IMR-90 (cell line): ENCODE measurements around the gene CRYBA2. TPM values are rescaled to one million over a fixed set of nuclear protein-coding genes. Genes with fewer than 3 reads are reported as not detected.

Experiments
- ATAC-seq: fragments of 200-7000 bp; cut with Tn5 transposase; 2 replicates; pipeline ENCODE4 v1.9.1; 2020; ENCODE audit warnings: low read depth, mild to moderate bottlenecking, moderate library complexity
- BruUV-seq: library from RNA; stranded (reverse); fragments of 400-500 nt; replicated peaks from 2 replicates; lab custom pipeline; 2021; lab: Mats Ljungman, UMichigan
- CTCF ChIA-PET: fragments of 300-600 bp; formaldehyde crosslinking; extraction: SDS; loops from one replicate; lab custom pipeline; 2021; ENCODE audit warnings: antibody characterized with exemption; lab: Yijun Ruan, JAX
- POLR2A ChIA-PET: fragments of 300-600 bp; sonication (Branson Sonifier 250); formaldehyde crosslinking; loops from one replicate; lab custom pipeline; 2022; ENCODE audit warnings: antibody characterized with exemption; ENCODE audit not compliant: unreplicated experiment; lab: Charles Lee
- DNase-seq: peaks from one replicate; pipeline ENCODE4 v3.0.0; 2013
- H2AFZ ChIP-seq: replicated peaks from 2 replicates; pipeline ENCODE3; 2013; ENCODE audit warnings: low read length, mild to moderate bottlenecking; ENCODE audit not compliant: poor library complexity
- H2AK5ac ChIP-seq: 2 replicates; pipeline ENCODE4 v1.6.1; 2013; ENCODE audit warnings: low read depth, low read length, inconsistent platforms
- H2AK9ac ChIP-seq: replicated peaks from 2 replicates; pipeline ENCODE3; 2013; ENCODE audit warnings: mild to moderate bottlenecking, low read depth, low read length, moderate library complexity; ENCODE audit not compliant: poor library complexity
- H2BK120ac ChIP-seq: 2 replicates; pipeline ENCODE4 v1.6.1; 2013; ENCODE audit warnings: low read depth, low read length, inconsistent platforms
- H2BK15ac ChIP-seq: 3 replicates; pipeline ENCODE4 v1.6.1; 2013; ENCODE audit warnings: low read depth, low read length, inconsistent platforms
- H2BK20ac ChIP-seq: 2 replicates; pipeline ENCODE4 v1.6.1; 2013; ENCODE audit warnings: low read depth, mild to moderate bottlenecking, inconsistent platforms, low read length, moderate library complexity
- H2BK5ac ChIP-seq: 2 replicates; pipeline ENCODE4 v1.6.1; 2013; ENCODE audit warnings: mild to moderate bottlenecking, low read depth, low read length, inconsistent platforms; ENCODE audit not compliant: poor library complexity, severe bottlenecking
- H3K14ac ChIP-seq: replicated peaks from 2 replicates; pipeline ENCODE4 v1.6.1; 2013; ENCODE audit warnings: low read depth, low read length, inconsistent platforms
- H3K18ac ChIP-seq: 2 replicates; pipeline ENCODE4 v1.6.1; 2013; ENCODE audit warnings: low read depth, low read length, control low read depth
- H3K23ac ChIP-seq: 2 replicates; pipeline ENCODE4 v1.6.1; 2013; ENCODE audit warnings: low read depth, low read length, inconsistent platforms
- H3K27ac ChIP-seq: 2 replicates; pipeline ENCODE4 v1.5.1; 2013; ENCODE audit warnings: mild to moderate bottlenecking, control low read depth, low read length; ENCODE audit not compliant: insufficient read depth
- H3K27me3 ChIP-seq: 2 replicates; pipeline ENCODE4 v1.6.1; 2013; ENCODE audit warnings: low read length; ENCODE audit not compliant: control insufficient read depth, insufficient read depth
- H3K36me3 ChIP-seq: 2 replicates; pipeline ENCODE4 v1.6.1; 2013; ENCODE audit warnings: low read length, mixed read lengths; ENCODE audit not compliant: control insufficient read depth, insufficient read depth
- H3K4ac ChIP-seq: 2 replicates; pipeline ENCODE4 v1.6.1; 2013; ENCODE audit warnings: low read depth, low read length, inconsistent platforms
- H3K4me1 ChIP-seq: 2 replicates; pipeline ENCODE4 v1.6.1; 2013; ENCODE audit warnings: low read length, mixed read lengths; ENCODE audit not compliant: control insufficient read depth, insufficient read depth
- H3K4me2 ChIP-seq: 2 replicates; pipeline ENCODE4 v1.6.1; 2013; ENCODE audit warnings: low read depth, mild to moderate bottlenecking, control low read depth, low read length, moderate library complexity
- H3K4me3 ChIP-seq: 2 replicates; pipeline ENCODE4 v1.5.1; 2013; ENCODE audit warnings: low read depth, mild to moderate bottlenecking, control low read depth, low read length, moderate library complexity; ENCODE audit not compliant: insufficient read depth
- H3K56ac ChIP-seq: 2 replicates; pipeline ENCODE4 v1.6.1; 2013; ENCODE audit warnings: low read length, inconsistent platforms; ENCODE audit not compliant: insufficient read depth; ENCODE audit errors: extremely low read depth
- H3K79me1 ChIP-seq, 2 experiments: 2 replicates each; pipeline ENCODE4 v1.6.1; 2013; ENCODE audit warnings: low read length in 2 of 2, inconsistent platforms in 1 of 2, low read depth in 1 of 2
- H3K9ac ChIP-seq: 2 replicates; pipeline ENCODE4 v1.6.1; 2013; ENCODE audit warnings: low read depth, low read length, control low read depth
- H3K9me1 ChIP-seq: 2 replicates; pipeline ENCODE4 v1.6.1; 2013; ENCODE audit warnings: low read length, inconsistent platforms; ENCODE audit not compliant: insufficient read depth
- H3K9me3 ChIP-seq: 2 replicates; pipeline ENCODE4 v1.6.1; 2013; ENCODE audit warnings: low read length; ENCODE audit not compliant: control insufficient read depth, insufficient read depth
- H4K20me1 ChIP-seq: 2 replicates; pipeline ENCODE4 v1.6.1; 2013; ENCODE audit warnings: low read length, inconsistent platforms; ENCODE audit not compliant: insufficient read depth
- H4K5ac ChIP-seq: 2 replicates; pipeline ENCODE4 v1.6.1; 2013; ENCODE audit warnings: mild to moderate bottlenecking, low read depth, low read length, control low read depth
- H4K8ac ChIP-seq, 2 experiments: 2 replicates each; pipeline ENCODE4 v1.6.1; 2013; ENCODE audit warnings: low read depth in 2 of 2, low read length in 2 of 2, control low read depth in 1 of 2, inconsistent platforms in 1 of 2
- H4K91ac ChIP-seq: 2 replicates; pipeline ENCODE4 v1.6.1; 2013; ENCODE audit warnings: low read depth, low read length, inconsistent platforms; ENCODE audit not compliant: insufficient read depth
- CEBPB ChIP-seq: IDR thresholded peaks from 2 replicates; pipeline ENCODE4 v1.6.1; 2012; ENCODE audit warnings: low read depth, low read length, improper control_type of control experiment
- RAD21 ChIP-seq: IDR thresholded peaks from 2 replicates; pipeline ENCODE4 v1.6.1; 2012; ENCODE audit warnings: low read length, improper control_type of control experiment
- WGBS, 2 experiments: methylation state at CpG; one replicate each; pipeline versions ENCODE4 v1.1.5 to v1.1.7; 2013; ENCODE audit warnings: missing lambda C conversion rate in 2 of 2; ENCODE audit not compliant: insufficient read length in 1 of 2; ENCODE audit errors: extremely low coverage in 2 of 2; 5-methylcytosine and 5-hydroxymethylcytosine counted together
- dilution Hi-C: fragments of 300-500 bp; cut with HindIII; formaldehyde crosslinking; loops from one replicate; pipeline ENCODE4 v1.14.3; 2018; ENCODE audit warnings: low sequenced_read_pairs; ENCODE audit not compliant: unreplicated experiment
- in situ Hi-C: fragments of 300-500 bp; cut with MboI; formaldehyde crosslinking; loops from 3 replicates; pipeline ENCODE4 v1.14.3; 2019; ENCODE audit warnings: low sequenced_read_pairs, inconsistent platforms, mixed read lengths
- intact Hi-C: fragments of 100-400 bp; cut with micrococcal nuclease; formaldehyde crosslinking; loops from 2 replicates; pipeline ENCODE4 v1.10.0; 2022
- polyA plus RNA-seq, 3 experiments: library from polyadenylated mRNA; depleted of rRNA; stranded (reverse); fragments of >200 nt; gene quantifications; 2 replicates each; pipeline ENCODE4 v1.2.3, GENCODE V29; 2012; ENCODE audit warnings: low replicate concordance in 1 of 3
- total RNA-seq: library from RNA; depleted of rRNA; stranded (reverse); fragments of >200 nt; gene quantifications from 2 replicates; pipeline ENCODE4 v1.2.3, GENCODE V29; 2012

The CRYBA2 gene
- total and polyA plus RNA-seq, 2 of the 4 experiments (the other 2 are of a cell fraction) = not detected

DNA sequence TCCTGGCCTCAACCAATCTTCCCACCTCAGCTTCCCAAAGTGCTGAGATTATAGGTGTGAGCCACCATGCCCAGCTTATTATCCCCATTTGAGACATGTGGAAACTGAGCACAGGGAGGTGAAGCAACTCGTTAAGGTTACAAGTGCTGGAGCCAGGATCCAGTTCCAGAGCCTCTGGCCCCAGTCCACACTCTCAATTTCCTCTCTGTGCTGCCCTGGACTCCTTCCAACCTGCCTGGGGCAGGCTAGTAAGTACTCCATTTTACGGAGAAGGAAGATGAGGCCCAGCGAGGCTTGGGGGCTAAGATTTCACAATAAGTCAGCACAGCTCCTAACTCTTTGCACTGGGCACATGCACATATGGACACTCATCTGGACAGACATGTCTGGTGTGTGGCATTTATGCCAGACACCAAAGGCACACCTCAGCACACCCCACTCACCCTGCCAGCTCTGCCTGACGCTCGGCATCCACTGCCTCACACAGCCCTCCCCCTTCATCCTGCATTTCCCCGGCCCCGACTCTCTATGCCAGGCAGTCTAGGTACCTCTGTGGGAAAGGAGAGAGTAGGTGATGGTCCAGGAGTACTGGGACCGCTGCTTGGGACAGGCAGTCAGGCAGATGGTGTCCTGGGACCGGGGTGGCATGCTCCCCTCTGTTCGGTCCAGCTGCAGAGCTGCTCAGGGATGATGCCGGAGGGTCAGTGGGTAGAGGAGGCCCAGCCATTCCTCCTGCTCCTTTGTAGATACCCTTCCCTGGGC lies 27.6 kb upstream of the CRYBA2 start:
- Histone ChIP-seq H2AK5ac (no peak overlapping the region), H3K14ac (no peak overlapping the region), H4K5ac (no peak overlapping the region), H4K20me1 (no peaks in the 10 kb centered on the region), H3K4me3 (no peak overlapping the region), H3K79me1 (no peaks in the 10 kb centered on the region), H3K9me3 (no peaks in the 10 kb centered on the region), H4K91ac (no peak overlapping the region), H3K23ac (no peak overlapping the region), H3K27ac (no peak overlapping the region), H3K4ac (no peak overlapping the region), H4K8ac (no peak overlapping the region), H3K4me1 (no peaks in the 10 kb centered on the region), H2BK20ac (no peak overlapping the region), H3K9me1 (no peaks in the 10 kb centered on the region), H2BK120ac (no peak overlapping the region), H3K56ac (no peak overlapping the region), H2BK5ac (no peak overlapping the region), H2BK15ac (no peak overlapping the region), H3K27me3 (peaks cover 79% of the 10 kb centered on the region), H3K4me2 (no peak overlapping the region), H3K9ac (no peak overlapping the region), H3K36me3 (no peaks in the 10 kb centered on the region), H2AFZ (no peak overlapping the region), H2AK9ac (no peak overlapping the region), H3K18ac (no peak overlapping the region)
- intact Hi-C loops = no loop called here
- in situ Hi-C loops = no loop called here
- ChIA-PET POLR2A (no interaction called here), CTCF (no interaction called here)
- ATAC-seq = no peak
- no TSS peak for BruUV-seq
- DNase-seq = no peak
- TF ChIP-seq CEBPB (peak; percentile 42; the same call in 1 of the 2 replicates), RAD21 (no peak)
- dilution Hi-C loops = no loop called here
- WGBS, 2 experiments = 43% methylated on average over 4 of the region's 11 CpGs; no CpG with 5 or more reads in 1 of the 2 experiments
